HG03457 (cell line): ENCODE results near the gene HEMGN.
A peak's percentile ranks its signal among the peaks of the same experiment; 100 is the strongest.

ENCODE experiments used
- ATAC-seq: cut with Tn5 transposase; IDR thresholded peaks from one replicate; pipeline ENCODE4 v1.9.1; 2021; ENCODE audit warnings: moderate number of reproducible peaks; ENCODE audit not compliant: unreplicated experiment

HEMGN gene

GRCh38 chr9:97934321-97935115 lies 3.5 kb downstream of the HEMGN start:
- no peak for ATAC-seq

GRCh38 chr9:97933297-97933998 lies 4.5 kb downstream of the HEMGN start:
- no peak for ATAC-seq

DNA sequence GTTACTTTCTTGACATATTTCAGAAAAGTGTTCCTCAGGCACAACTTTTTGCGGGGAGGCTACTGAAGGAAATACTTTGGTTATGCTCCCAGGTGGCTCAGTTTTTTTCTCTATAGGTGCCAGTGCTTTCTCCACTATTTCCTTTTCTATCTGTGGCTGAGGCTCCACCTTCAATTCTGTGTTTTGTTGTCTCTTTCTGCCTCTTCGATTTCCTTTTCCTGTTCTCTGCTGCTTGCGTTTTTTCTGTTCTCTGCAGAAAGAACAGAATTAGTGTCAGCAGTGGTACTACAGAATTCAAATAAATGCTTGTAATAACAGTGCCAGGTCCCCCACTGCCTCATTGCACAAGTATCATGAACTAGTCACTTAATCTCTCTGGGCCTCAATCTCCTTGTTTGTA lies 7.0 kb downstream of the HEMGN start:
- ATAC-seq = no peak

GRCh38 chr9:97928986-97929604 lies 8.9 kb downstream of the HEMGN start:
- no peak for ATAC-seq

GRCh38 chr9:97925497-97926334 lies 12.3 kb downstream of the HEMGN start:
- ATAC-seq = no peak

DNA sequence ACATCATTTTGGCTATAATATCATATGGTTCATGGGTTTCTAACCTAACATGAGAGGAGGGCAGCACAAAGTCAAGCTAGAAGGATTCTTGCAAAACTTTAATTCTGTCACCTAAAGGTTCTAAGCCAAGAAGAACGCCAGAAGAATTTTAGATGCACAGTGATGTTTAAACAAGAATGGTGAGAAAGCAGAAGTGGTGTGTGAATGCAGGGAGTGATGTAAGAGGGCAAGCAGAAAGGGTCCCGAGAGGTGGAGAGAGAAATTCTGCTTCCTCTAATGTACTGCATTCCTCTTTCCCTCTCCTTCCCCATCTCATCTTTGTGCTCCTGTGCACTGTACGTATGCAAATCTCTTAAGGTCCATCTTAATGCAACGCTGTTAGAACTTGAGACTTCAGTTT lies 13.6 kb downstream of the HEMGN start:
- no peak for ATAC-seq

- no peak for ATAC-seq
Measured at GRCh38 chr9:97923529-97924108, 14.4 kb downstream of the HEMGN start.

GRCh38 chr9:97921959-97922724 lies 15.8 kb downstream of the HEMGN start, which contains the start of gene TRMO:
Gene TRMO (minus strand): TSS chr9:97922500. CDS start chr9:97922493, 7 bp downstream.
- peak; percentile 75 for ATAC-seq

DNA sequence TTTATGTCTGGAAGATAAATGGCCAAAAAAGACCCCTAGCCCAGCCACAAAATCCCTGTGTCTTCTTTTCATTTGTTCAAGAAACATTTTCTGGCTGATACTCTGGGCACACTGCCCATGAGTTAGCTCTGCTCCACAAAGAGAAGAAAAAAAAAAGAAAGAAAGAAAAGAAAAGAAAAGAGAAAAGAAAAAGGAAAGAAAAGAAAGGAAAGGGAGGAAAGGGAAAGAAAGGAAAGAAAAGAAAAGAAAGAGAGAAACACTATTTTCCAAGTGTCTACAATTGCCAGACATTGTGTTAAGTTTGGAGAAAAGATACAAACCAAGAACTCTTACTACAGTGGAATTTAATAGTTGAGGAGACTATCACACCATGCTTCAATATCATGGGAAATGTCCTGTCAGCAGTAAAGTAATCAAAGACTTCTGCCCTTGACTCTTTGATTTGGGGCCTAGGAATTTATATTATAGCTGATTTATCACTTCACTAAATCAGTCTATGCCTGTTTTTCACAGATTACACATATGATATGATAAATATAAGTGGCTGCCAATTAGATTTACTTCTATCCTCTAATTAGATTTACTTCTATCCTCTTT lies 18.7 kb downstream of the HEMGN start:
- ATAC-seq = no peak

- ATAC-seq = no peak
Measured at GRCh38 chr9:97918611-97919010, 19.4 kb downstream of the HEMGN start.

GRCh38 chr9:97911970-97912369 lies 26.0 kb downstream of the HEMGN start:
- ATAC-seq = no peak

DNA sequence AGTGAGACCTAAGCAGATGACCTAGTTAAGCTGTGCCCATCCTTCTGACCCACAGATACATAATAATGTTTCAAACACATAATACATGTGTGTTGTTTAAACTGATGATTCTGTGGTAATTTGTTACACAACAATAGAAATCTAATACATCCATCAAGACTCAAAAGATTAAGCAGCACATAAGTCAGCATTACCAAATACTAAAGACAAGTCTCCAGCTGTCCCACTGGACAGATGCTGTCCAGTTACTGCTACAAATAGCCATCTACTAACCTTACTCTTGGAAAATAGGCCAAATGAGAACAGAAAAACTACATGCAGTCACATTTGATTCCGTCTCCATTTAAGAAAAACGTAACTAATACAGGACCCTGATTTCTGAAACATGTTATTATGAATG lies 26.4 kb downstream of the HEMGN start:
- ATAC-seq = no peak

DNA sequence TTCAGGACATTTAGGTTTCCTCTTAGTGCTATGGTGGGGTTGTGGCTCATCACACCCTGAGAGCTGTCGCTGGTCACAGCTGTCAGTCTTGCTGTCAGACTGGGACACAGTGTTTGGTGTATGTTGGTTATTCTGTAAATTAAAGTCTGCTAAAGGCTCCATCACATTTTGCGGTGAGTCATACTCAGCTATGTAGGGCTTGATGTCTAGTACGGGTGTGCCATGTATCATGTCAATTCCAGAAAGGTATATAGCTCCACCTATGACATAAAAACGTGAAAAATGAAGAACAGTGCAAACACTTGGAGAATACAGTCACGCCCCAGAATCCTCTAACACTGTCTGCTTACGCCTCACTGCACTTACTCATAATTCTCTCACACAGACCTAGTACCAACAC lies 27.6 kb downstream of the HEMGN start:
- ATAC-seq = no peak

DNA sequence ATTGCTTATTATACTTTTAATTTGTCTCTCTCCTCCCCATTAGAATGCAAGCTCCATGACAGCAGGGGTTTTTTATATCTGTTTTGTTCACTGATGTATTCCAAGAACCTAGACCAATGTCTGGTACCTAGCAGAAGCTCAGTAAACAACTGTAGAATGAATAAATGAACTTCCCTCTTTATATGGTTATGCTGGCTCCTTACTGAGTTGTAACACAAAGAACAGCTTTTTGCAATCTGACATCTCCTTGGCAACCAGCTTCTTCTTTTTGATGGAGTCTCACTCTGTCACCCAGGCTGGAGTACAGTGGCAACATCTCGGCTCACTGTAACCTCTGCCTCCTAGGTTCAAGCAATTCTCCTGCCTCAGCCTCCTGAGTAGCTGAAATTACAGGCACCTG lies 29.3 kb downstream of the HEMGN start:
- ATAC-seq = no peak

GRCh38 chr9:97907632-97908031 lies 30.3 kb downstream of the HEMGN start:
- ATAC-seq = no peak

DNA sequence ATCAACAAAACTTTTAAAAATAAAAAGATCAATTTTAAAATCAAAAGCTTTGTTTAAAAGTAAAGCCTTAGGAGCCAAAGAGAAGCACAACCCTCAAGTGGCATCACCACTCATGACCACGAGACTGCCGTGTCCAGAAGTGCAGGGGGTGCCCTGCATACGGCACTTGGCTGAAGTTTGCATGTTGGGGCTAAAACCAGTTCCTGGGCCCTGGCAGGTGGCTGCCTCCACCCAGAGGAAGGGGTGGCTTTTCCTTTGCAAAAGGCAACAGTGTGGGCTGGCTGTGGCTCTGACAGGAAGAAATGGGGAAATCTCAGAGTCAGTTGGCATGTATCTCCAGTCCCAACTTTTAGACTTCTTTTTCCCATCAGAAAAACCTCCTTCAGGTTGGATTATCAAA lies 30.9 kb downstream of the HEMGN start:
- ATAC-seq = no peak

- no peak for ATAC-seq
Measured at GRCh38 chr9:97906236-97906831, 31.6 kb downstream of the HEMGN start.

DNA sequence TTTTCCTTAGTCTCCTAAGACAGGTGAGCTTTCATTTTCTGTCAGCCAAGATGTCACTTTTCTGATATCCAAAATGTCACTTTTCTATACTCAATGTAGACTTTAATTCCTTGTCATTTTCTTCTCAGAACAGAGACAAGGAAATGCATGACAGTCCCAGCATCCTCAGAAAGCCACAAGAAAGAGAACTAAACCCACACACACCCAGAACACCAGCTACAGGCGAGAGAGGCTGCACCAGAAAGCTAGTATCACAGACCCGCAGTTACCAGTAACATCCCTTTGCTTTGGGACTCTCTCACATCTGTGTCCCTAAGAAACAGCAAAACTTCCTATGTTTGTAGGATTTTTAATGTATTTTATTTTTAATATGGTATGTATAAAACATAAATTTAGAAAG lies 32.7 kb downstream of the HEMGN start:
- ATAC-seq = no peak

GRCh38 chr9:97904725-97905124 lies 33.2 kb downstream of the HEMGN start:
- no peak for ATAC-seq
